NOMO-1 treated with dmso at 0.1 percent for 144 hours (cell line): ENCODE data around the gene BMERB1.
A peak's percentile ranks its signal among the peaks of the same experiment; 100 is the strongest.
"Not testable (repeated sequence)": the region's sequence is repeated elsewhere in the genome, so short reads cannot be mapped to it uniquely, and the experiment has no call there.

ENCODE experiments used
- DNase-seq: peaks from one replicate; lab custom pipeline; 2025; ENCODE audit not compliant: unreplicated experiment; lab: John Stamatoyannopoulos, UW

The BMERB1 gene

GRCh38 chr16:15434425-15435215, at the start of gene BMERB1:
Gene BMERB1 (plus strand): TSS chr16:15434588. CDS start chr16:15434654, 66 bp downstream.
- no peak for DNase-seq

DNA sequence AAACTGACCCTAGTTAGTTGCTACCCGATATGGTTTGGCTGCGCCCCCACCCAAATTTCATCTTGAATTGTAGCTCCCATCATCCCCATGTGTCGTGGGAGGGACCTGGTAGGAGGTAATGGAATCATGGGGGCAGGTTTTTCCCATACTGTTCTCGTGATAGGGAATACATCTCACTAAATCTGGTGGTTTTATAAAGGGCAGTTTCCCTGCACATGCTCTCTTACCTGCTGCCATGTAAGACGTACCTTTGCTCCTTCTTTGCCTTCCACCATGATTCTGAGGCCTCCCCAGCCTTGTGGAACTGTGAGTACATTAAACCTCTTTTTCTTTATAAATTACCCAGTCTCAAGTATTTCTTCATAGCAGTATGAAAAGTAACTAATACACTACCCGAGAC, 46.3 kb upstream of the BMERB1 start:
- not testable (repeated sequence) for DNase-seq

DNA sequence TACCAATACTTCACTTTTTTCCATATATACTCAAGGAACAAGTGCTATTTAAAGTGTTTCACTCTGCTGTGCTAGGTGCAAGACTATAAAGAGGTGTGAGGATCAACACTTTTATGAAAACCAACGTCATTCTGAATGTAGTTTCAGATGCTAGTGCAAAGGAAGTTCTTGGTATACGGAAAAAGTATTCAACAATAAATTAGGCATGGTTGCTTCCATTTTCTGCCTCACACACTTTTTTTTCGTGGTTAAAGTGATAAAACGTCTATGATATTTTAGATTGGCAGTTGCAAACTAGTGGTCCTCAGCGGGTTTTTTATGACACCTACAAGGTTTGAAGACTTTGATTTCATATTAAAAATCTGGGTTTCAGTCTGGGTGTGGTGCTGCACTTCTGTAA, 44.5 kb upstream of the BMERB1 start:
- not testable (repeated sequence) for DNase-seq

- not testable (repeated sequence) for DNase-seq
Measured at GRCh38 chr16:15393025-15393424, 41.4 kb upstream of the BMERB1 start.

GRCh38 chr16:15395631-15396508, 38.5 kb upstream of the BMERB1 start, which contains the start of gene MPV17L:
Gene MPV17L (plus strand): TSS chr16:15395754. CDS start chr16:15395898, 144 bp downstream.
- peak; percentile 24 for DNase-seq

GRCh38 chr16:15396509-15396829, 37.9 kb upstream of the BMERB1 start:
- DNase-seq: not testable (repeated sequence)

GRCh38 chr16:15396948-15397594, 37.3 kb upstream of the BMERB1 start:
- no peak for DNase-seq

DNA sequence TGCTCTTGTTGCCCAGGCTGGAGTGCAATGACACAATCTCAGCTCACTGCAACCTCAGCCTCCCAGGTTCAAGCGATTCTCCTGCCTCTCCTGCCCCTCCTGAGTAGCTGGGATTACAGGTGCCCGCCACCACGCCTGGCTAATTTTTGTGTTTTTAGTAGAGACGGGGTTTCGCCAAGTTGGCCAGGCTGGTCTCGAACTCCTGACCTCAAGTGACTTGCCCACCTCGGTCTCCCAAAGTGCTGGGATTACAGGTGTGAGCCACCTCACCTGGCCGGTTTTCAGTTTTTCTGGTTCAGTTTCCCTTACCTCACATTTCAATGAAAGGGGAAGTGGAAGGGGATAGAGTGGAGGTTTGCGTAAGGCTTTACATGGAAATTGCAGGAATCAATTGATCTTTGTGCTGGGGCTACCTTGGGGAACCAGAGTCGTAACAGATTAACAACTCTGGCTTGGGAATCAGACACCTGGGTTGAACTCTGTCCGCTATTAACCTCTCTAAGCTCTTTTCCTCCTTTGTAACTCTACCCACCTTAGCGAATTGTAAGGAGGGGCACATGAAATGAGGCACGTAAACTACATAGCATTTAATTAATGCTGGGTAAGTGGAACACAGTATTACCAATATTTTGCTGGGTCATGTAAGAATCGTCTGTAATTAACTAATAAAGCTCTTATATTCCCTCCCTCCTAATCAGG, 35.6 kb upstream of the BMERB1 start:
- DNase-seq: no peak

DNA sequence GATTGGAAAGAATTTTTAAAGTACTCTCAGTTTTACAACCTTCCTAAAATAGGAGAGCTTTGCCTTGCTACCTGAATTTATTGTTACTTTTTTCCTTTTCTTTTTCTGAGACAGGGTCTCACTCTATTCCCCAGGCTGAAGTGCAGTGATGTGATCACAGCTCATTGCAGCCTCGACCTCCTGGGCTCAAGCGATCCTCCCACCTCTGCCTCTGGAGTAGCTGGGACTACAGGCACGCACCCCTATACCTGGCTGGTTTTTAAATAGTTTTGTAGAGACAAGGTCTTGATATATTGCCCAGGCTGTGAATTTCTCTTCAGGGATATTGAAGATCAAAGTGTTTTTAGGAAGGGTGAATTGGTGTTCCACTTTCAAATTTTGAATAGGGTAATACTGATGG, 35.1 kb upstream of the BMERB1 start:
- DNase-seq: no peak

- not testable (repeated sequence) for DNase-seq
Measured at GRCh38 chr16:15400314-15400713, 34.1 kb upstream of the BMERB1 start.

- no peak for DNase-seq
Measured at GRCh38 chr16:15401972-15402371, 32.4 kb upstream of the BMERB1 start.

- DNase-seq: peak; percentile 9
Measured at GRCh38 chr16:15403392-15403995, 30.9 kb upstream of the BMERB1 start.

DNA sequence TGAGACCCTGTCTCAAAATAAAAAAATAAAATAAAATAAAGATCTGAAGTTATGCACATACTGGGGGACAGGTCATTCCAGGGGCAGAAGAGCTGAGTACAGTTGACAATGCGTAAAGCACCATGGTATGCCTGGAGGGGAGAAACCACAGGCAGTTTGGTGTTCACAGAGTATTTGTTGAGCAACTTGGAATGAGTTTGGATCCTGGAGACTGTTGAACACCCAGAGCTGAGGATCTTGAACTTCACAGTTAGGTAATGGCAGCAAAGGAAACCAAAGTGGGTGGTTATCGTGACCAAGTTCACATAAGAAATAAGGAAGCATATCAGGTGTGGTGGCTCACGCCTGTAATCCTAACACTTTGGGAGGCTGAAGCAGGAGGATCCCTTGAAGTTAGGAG, 30.3 kb upstream of the BMERB1 start:
- DNase-seq: not testable (repeated sequence)

GRCh38 chr16:15404792-15405191, 29.6 kb upstream of the BMERB1 start:
- DNase-seq: no peak

DNA sequence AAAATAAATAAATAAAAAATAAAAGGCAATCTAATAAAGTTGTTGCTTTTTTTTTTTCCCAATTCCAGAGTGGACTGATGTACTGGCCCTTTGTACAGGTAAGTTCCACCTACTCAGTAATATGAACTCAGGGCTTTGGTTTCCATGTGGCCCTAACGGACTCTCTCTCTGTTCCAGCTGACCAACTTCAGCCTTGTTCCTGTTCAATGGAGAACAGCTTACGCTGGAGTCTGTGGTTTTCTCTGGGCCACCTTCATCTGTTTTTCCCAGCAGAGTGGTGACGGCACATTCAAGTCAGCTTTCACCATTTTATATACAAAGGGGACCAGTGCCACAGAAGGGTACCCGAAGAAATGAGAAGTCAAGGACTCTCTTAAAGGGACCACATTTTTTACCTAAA, 26.6 kb upstream of the BMERB1 start:
- DNase-seq: not testable (repeated sequence)

DNA sequence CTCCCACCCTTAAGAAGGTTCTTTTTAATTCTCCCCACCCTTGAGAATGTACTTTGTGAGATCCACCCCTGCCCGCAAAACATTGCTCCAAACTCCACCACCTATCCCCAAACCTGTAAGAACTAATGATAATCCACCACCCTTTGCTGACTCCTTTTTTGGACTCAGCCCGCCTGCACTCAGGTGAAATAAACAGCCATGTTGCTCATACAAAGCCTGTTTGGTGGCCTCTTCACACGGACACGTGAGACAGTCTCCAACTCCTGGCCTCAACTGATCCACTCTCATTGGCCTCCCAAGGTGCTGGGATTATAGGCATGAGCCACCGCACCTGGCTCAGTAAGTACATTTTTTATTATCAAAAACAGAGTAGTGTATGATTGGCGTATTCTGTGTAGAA, 24.9 kb upstream of the BMERB1 start:
- DNase-seq: not testable (repeated sequence)

DNA sequence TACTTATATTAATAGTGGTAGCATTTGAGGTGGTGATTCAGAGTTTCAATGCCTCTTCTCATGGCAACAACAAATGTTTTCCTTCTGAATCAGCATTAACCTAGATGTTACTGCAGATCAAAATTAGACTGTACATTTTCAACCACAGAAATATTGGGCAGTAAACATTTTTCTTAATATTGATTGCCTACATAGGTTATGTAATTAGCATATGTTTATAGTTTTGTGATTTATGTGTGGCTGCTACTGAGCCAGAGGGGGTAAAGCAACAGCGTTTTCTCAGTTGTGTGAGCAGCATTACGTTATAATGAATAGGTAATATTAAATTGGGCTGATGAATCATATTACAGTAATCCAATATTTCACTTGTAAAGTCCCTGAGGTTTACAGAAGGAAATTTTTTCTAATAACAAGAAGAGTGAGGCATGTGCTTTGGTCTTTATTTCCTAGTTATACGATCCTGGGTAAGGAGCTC, 18.8 kb upstream of the BMERB1 start:
- DNase-seq: no peak

DNA sequence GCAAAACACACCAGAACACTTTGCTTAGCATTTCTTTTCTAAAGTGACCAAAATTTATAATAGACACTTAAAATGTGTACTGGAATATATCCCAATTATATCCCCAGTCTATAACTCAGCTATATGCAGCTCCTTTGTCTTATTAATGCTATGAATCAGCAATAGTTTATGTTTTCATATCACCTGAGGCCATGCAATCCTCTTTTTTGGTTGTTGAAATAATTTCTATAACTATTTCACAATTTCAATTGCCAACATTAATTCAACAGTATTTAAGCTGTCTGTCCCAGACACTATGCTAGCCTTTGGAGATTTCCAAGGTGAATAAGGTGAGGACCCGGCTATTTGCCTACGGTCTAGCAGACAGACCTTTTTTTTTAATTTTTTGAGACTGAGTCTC, 17.2 kb upstream of the BMERB1 start:
- DNase-seq: no peak

DNA sequence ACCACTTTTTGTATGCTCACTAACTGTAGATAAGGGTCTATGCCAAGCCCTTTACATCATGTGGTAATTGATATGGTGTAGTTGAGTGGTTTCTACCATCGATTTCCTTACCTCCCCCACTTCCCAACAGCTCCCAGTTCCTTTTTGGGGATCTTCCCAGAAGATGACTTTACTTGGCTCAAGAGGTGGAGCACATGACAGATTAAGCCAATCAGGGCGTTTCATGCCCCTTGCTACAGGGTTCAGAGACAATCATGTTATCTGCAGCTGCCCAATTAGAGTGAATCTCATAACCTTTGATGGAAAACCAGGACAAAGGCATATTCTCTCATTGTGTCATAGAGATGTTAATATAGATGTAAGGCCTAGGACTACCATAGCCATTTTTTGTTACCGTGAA, 16.2 kb upstream of the BMERB1 start:
- no peak for DNase-seq

DNA sequence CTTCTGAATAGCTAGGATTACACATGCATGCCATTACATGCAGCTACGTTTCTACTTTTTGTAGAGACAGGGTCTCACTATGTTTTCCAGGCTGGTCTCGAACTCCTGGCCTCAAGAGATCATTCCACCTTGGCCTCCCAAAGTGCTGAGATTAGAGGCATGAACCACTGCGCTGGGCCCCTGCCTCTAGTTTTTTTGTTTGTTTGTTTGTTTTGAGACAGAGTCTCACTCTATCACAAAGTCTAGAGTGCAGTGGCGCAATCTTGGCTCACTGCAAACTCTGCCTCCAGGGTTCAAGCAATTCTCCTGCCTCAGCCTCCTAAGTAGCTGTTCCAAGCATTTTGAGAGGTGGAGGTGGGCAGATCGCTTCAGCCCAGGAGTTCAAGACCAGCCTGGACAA, 12.7 kb upstream of the BMERB1 start:
- not testable (repeated sequence) for DNase-seq
